Measurements from ENCODE around the gene COL13A1.

DNA sequence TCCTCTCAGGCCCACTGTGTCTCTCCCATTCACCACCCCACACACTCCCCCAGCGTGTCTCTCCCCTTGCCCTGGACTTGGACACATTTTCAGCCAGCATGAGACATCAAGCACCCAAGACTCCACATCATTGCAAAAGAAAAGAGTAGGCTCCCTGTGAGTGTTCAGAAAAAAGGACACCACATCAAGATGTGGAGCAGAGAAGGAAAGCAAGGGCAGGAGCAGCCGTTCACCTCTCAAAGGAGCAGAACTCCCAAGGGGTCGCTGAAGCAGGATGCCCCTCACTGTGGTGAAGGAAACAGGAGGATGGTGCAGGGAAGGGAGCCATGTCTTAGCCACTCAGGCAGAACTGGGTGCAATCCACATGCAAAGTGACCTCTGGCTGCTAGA, 161.0 kb downstream of the COL13A1 start:
- TF ChIP-seq, protein P1, sequence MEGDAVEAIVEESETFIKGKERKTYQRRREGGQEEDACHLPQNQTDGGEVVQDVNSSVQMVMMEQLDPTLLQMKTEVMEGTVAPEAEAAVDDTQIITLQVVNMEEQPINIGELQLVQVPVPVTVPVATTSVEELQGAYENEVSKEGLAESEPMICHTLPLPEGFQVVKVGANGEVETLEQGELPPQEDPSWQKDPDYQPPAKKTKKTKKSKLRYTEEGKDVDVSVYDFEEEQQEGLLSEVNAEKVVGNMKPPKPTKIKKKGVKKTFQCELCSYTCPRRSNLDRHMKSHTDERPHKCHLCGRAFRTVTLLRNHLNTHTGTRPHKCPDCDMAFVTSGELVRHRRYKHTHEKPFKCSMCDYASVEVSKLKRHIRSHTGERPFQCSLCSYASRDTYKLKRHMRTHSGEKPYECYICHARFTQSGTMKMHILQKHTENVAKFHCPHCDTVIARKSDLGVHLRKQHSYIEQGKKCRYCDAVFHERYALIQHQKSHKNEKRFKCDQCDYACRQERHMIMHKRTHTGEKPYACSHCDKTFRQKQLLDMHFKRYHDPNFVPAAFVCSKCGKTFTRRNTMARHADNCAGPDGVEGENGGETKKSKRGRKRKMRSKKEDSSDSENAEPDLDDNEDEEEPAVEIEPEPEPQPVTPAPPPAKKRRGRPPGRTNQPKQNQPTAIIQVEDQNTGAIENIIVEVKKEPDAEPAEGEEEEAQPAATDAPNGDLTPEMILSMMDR (IDR thresholded peaks at IDR 0.05; ENCODE audit: insufficient read depth, low read depth, low read length) = no peak
- no peak for TF ChIP-seq EZH2 (IDR thresholded peaks at IDR 0.05; ENCODE audit: insufficient read depth, low read length)

All from astrocyte (in vitro differentiated cells and primary cell).